ENCODE data around the gene MAT2A. TPM values are rescaled to one million over a fixed set of nuclear protein-coding genes. Genes with fewer than 3 reads are reported as not detected.

MAT2A gene
- total and polyA plus RNA-seq, 9 of the 15 experiments (the other 6 are each of a cell fraction or from before 2014, with no cell fraction given): 130 to 1,027 (median 240) TPM

DNA sequence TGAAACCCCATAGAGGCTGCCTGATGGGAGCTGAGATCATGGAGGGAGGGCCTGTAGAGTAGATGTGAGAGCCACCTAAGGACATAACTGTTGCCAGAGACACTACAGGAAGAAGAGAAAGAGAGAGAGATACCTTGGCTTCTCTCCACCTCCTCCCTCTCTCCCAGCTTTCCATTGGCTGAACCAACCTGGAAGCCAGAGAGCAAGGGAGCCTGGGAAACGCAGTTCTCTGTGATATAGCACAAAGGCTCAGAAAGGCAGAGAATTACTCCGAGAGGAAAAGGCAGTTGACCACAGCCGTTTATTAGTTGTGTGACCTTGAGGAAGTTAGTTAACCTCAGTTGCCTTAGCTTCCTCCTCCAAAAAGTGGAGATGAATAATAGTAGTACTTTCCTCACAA, 37.7 kb upstream of the MAT2A start (continued):
- TF ChIP-seq RFX5 (IDR thresholded peaks at IDR 0.05; ENCODE audit: low read depth, low read length) (no peak), MEIS2 (IDR thresholded peaks at IDR 0.05; ENCODE audit: partially characterized antibody) (no peak), C11orf30 (IDR thresholded peaks at IDR 0.05; ENCODE audit: low read depth) (no peak), MECOM (CRISPR knock-in tag; IDR thresholded peaks at IDR 0.05) (no peak), RUNX1 (IDR thresholded peaks at IDR 0.05; ENCODE audit: low read depth) (no peak), CSDE1 (IDR thresholded peaks at IDR 0.05) (no peak), NFXL1 (CRISPR knock-in tag; IDR thresholded peaks at IDR 0.05) (no peak), BRD4 (IDR thresholded peaks at IDR 0.05) (no peak), STAG1 (CRISPR knock-in tag; IDR thresholded peaks at IDR 0.05; ENCODE audit: borderline replicate concordance) (no peak), SMARCE1 (IDR thresholded peaks at IDR 0.05) (no peak), ELF4 (CRISPR knock-in tag; IDR thresholded peaks at IDR 0.05) (no peak), TSC22D4 (tag; IDR thresholded peaks at IDR 0.05) (no peak), GTF2F1 (IDR thresholded peaks at IDR 0.05; ENCODE audit: low read depth, low read length) (no peak), DIDO1 (tag; IDR thresholded peaks at IDR 0.05; ENCODE audit: low read depth) (no peak), WHSC1 (IDR thresholded peaks at IDR 0.05; ENCODE audit: low read length) (no peak), STAT5B (CRISPR knock-in tag; IDR thresholded peaks at IDR 0.05) (no peak), FOXM1 (IDR thresholded peaks at IDR 0.05; ENCODE audit: low read depth) (no peak), FOXM1 (CRISPR knock-in tag; IDR thresholded peaks at IDR 0.05; ENCODE audit: low read depth) (no peak), TCF7L2 (IDR thresholded peaks at IDR 0.05; ENCODE audit: low read depth, low read length) (no peak), ZNF124 (CRISPR knock-in tag; IDR thresholded peaks at IDR 0.05) (no peak), ATF1 (CRISPR knock-in tag; IDR thresholded peaks at IDR 0.05) (no peak), ATF1 (tag; IDR thresholded peaks at IDR 0.05) (no peak), ZNF561 (CRISPR knock-in tag; conservative IDR thresholded peaks at IDR 0.05) (no peak), TOE1 (IDR thresholded peaks at IDR 0.05; ENCODE audit: borderline replicate concordance) (no peak), TOE1 (CRISPR knock-in tag; IDR thresholded peaks at IDR 0.05; ENCODE audit: borderline replicate concordance, low read depth) (no peak)
- TF ChIP-seq, protein P1, sequence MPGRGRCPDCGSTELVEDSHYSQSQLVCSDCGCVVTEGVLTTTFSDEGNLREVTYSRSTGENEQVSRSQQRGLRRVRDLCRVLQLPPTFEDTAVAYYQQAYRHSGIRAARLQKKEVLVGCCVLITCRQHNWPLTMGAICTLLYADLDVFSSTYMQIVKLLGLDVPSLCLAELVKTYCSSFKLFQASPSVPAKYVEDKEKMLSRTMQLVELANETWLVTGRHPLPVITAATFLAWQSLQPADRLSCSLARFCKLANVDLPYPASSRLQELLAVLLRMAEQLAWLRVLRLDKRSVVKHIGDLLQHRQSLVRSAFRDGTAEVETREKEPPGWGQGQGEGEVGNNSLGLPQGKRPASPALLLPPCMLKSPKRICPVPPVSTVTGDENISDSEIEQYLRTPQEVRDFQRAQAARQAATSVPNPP (IDR thresholded peaks at IDR 0.05; ENCODE audit: borderline replicate concordance, insufficient read depth, insufficient read length): no peak
- TF ChIP-seq, protein P2, sequence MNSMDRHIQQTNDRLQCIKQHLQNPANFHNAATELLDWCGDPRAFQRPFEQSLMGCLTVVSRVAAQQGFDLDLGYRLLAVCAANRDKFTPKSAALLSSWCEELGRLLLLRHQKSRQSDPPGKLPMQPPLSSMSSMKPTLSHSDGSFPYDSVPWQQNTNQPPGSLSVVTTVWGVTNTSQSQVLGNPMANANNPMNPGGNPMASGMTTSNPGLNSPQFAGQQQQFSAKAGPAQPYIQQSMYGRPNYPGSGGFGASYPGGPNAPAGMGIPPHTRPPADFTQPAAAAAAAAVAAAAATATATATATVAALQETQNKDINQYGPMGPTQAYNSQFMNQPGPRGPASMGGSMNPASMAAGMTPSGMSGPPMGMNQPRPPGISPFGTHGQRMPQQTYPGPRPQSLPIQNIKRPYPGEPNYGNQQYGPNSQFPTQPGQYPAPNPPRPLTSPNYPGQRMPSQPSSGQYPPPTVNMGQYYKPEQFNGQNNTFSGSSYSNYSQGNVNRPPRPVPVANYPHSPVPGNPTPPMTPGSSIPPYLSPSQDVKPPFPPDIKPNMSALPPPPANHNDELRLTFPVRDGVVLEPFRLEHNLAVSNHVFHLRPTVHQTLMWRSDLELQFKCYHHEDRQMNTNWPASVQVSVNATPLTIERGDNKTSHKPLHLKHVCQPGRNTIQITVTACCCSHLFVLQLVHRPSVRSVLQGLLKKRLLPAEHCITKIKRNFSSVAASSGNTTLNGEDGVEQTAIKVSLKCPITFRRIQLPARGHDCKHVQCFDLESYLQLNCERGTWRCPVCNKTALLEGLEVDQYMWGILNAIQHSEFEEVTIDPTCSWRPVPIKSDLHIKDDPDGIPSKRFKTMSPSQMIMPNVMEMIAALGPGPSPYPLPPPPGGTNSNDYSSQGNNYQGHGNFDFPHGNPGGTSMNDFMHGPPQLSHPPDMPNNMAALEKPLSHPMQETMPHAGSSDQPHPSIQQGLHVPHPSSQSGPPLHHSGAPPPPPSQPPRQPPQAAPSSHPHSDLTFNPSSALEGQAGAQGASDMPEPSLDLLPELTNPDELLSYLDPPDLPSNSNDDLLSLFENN (IDR thresholded peaks at IDR 0.05; ENCODE audit: low read depth in 2 of 2, low read length in 2 of 2): no peak
- TF ChIP-seq, protein P3, sequence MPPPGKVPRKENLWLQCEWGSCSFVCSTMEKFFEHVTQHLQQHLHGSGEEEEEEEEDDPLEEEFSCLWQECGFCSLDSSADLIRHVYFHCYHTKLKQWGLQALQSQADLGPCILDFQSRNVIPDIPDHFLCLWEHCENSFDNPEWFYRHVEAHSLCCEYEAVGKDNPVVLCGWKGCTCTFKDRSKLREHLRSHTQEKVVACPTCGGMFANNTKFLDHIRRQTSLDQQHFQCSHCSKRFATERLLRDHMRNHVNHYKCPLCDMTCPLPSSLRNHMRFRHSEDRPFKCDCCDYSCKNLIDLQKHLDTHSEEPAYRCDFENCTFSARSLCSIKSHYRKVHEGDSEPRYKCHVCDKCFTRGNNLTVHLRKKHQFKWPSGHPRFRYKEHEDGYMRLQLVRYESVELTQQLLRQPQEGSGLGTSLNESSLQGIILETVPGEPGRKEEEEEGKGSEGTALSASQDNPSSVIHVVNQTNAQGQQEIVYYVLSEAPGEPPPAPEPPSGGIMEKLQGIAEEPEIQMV (tag; conservative IDR thresholded peaks at IDR 0.05; ENCODE audit: low read depth): no peak

All from K562 (cell line).